GM23338 (cell line): Measurements from ENCODE around the gene EMILIN2. TPM values are rescaled to one million over a fixed set of nuclear protein-coding genes. Genes with fewer than 3 reads are reported as not detected.

Experiments used
- ATAC-seq: fragments of 200-7000 bp; cut with Tn5 transposase; 3 replicates; pipeline ENCODE4 v1.9.1; 2020
- DNase-seq: peaks from one replicate; pipeline ENCODE4 v3.0.0-alpha.2; 2015; ENCODE audit warnings: low spot score
- H2AFZ ChIP-seq: fragments of 200-600 bp; sonication (generic); 2 replicates; pipeline ENCODE4 v1.8.0; 2016; ENCODE audit warnings: antibody characterized with exemption, mild to moderate bottlenecking, moderate library complexity
- H3F3A ChIP-seq: fragments of 200-600 bp; sonication (generic); replicated peaks from 2 replicates; pipeline ENCODE4 v1.8.0; 2017; ENCODE audit warnings: antibody characterized with exemption, mixed run types, low read depth
- H3K27ac ChIP-seq: fragments of 200-600 bp; sonication (generic); 2 replicates; pipeline ENCODE4 v1.6.1; 2016; ENCODE audit warnings: low read depth
- H3K27me3 ChIP-seq: fragments of 200-600 bp; sonication (generic); 2 replicates; pipeline ENCODE4 v1.8.0; 2016; ENCODE audit warnings: mild to moderate bottlenecking, mixed run types, moderate library complexity; ENCODE audit not compliant: insufficient read depth
- H3K36me3 ChIP-seq: fragments of 200-600 bp; sonication (generic); 2 replicates; pipeline ENCODE4 v1.8.0; 2016; ENCODE audit warnings: mild to moderate bottlenecking; ENCODE audit not compliant: insufficient read depth
- H3K4me1 ChIP-seq: fragments of 200-600 bp; sonication (generic); 2 replicates; pipeline ENCODE4 v1.8.0; 2016; ENCODE audit warnings: mild to moderate bottlenecking, moderate library complexity; ENCODE audit not compliant: insufficient read depth
- H3K4me2 ChIP-seq: fragments of 200-600 bp; sonication (generic); 2 replicates; pipeline ENCODE4 v1.7.1; 2017; ENCODE audit warnings: mixed run types
- H3K4me3 ChIP-seq: fragments of 200-600 bp; sonication (generic); 2 replicates; pipeline ENCODE4 v1.6.1; 2016; ENCODE audit warnings: mixed run types
- H3K79me2 ChIP-seq: fragments of 200-600 bp; sonication (generic); replicated peaks from 2 replicates; pipeline ENCODE4 v1.8.0; 2017; ENCODE audit warnings: mild to moderate bottlenecking; ENCODE audit not compliant: insufficient read depth
- H3K9me2 ChIP-seq: fragments of 200-600 bp; sonication (generic); 2 replicates; pipeline ENCODE4 v1.8.0; 2017; ENCODE audit not compliant: insufficient read depth
- H4K20me1 ChIP-seq: fragments of 200-600 bp; sonication (generic); replicated peaks from 2 replicates; pipeline ENCODE4 v1.8.0; 2017; ENCODE audit warnings: mild to moderate bottlenecking; ENCODE audit not compliant: insufficient read depth
- H3K27ac Mint-ChIP-seq: 2 replicates; pipeline ENCODE4 v1.8.0; 2020; ENCODE audit warnings: inconsistent platforms, mild to moderate bottlenecking, moderate library complexity, mixed read lengths
- H3K27me3 Mint-ChIP-seq: 3 replicates; pipeline ENCODE4 v1.8.0; 2022; ENCODE audit warnings: low read depth, mild to moderate bottlenecking, moderate library complexity, mixed read lengths, inconsistent platforms; ENCODE audit not compliant: insufficient read depth, poor library complexity
- H3K36me3 Mint-ChIP-seq: 3 replicates; pipeline ENCODE4 v1.8.0; 2021; ENCODE audit warnings: low read depth, mild to moderate bottlenecking, inconsistent platforms, moderate library complexity, mixed read lengths
- H3K4me1 Mint-ChIP-seq: 3 replicates; pipeline ENCODE4 v1.8.0; 2020; ENCODE audit warnings: mild to moderate bottlenecking, inconsistent platforms, mixed read lengths
- H3K4me3 Mint-ChIP-seq: 3 replicates; pipeline ENCODE4 v1.8.0; 2021; ENCODE audit warnings: moderate library complexity, mild to moderate bottlenecking, inconsistent platforms, mixed read lengths
- H3K9me3 Mint-ChIP-seq: 3 replicates; pipeline ENCODE4 v1.8.0; 2020; ENCODE audit warnings: moderate library complexity, mild to moderate bottlenecking, inconsistent platforms, mixed read lengths
- CREB1 ChIP-seq: fragments of 250-450 bp; sonication (Bioruptor Pico); IDR thresholded peaks from 2 replicates; pipeline ENCODE4 v1.5.0; 2020; ENCODE audit warnings: low read depth, mild to moderate bottlenecking, moderate library complexity
- JUNB ChIP-seq: IDR thresholded peaks from one replicate; pipeline ENCODE4 v1.6.1; 2016; ENCODE audit warnings: antibody characterized with exemption; ENCODE audit not compliant: unreplicated experiment
- polyA plus RNA-seq: library from polyadenylated mRNA; unstranded; fragments of >200 nt; fragmentation: Nextera tagmentation; extraction: Ambion mirVana; gene quantifications from 2 replicates; pipeline ENCODE4 v1.2.1, GENCODE V29; 2016
- total RNA-seq: library from RNA; depleted of rRNA; stranded (reverse); fragments of >200 nt; shearing (Covaris generic); gene quantifications from 2 replicates; pipeline ENCODE4 v1.2.3, GENCODE V29; 2014
- TF ChIP-seq, protein P1 (sequence below), 2 experiments: fragments of 200-600 bp in 1 of 2; sonication (generic) in 1 of 2; conservative IDR thresholded peaks; 2 replicates each; pipeline versions ENCODE4 v1.5.1 to v1.6.1; 2016 to 2017; ENCODE audit warnings: antibody characterized with exemption in 2 of 2, low read depth in 2 of 2, mild to moderate bottlenecking in 2 of 2, moderate library complexity in 1 of 2
- TF ChIP-seq, protein P2 (sequence below): fragments of 250-450 bp; sonication (Bioruptor Pico); IDR thresholded peaks from 2 replicates; pipeline ENCODE4 v1.5.0; 2020; ENCODE audit warnings: mild to moderate bottlenecking, moderate library complexity

The EMILIN2 gene
- total and polyA plus RNA-seq, 2 experiments from 2014 or later, result 3.0 to 11.6 TPM

DNA sequence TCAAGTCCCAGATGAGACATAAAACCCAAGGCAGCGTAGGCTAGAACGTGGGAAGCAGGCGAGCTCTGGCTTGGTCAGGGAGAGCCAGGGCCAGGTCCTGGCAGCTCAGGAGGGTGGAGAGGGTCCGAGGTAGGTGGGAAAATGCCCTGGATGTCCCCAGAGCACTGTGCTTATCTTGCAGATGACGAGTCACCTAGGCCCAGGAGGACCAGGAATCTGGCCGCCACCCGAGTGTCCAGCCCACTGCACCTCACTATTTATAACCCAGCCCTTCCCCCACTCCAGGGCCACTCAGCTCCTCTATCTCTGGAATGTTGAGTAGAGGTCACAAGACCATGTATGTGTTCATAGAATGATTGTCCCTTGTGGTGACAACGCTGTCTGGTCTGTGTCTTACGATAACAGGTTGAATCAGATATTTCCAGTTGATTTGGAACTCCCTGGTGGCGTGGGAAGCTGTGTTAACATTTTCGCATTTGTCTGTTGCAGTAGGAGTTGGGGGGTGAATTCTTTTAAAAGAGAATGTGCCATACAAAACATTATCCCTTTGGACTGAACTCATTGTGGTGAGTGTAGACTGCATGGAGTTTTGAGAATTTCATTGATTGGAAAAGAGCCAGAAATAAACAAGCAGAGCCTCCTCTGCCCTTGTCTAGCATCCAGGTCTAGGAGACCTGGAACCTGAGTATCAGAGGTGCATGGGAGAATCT, 47.5 kb downstream of the EMILIN2 start:
- H3K4me3 Mint-ChIP-seq, result no peak overlapping the region

More for the DNA sequence above, 47.5 kb downstream of the EMILIN2 start:
- Histone ChIP-seq H3K4me2 (no peak overlapping the region), H3K36me3 (no peaks in the 10 kb centered on the region), H3F3A (no peaks in the 10 kb centered on the region), H3K27me3 (no peaks in the 10 kb centered on the region), H3K4me3 (no peak overlapping the region), H3K4me1 (peaks cover 15% of the 10 kb centered on the region), H3K79me2 (no peaks in the 10 kb centered on the region), H4K20me1 (no peaks in the 10 kb centered on the region), H2AFZ (no peak overlapping the region), H3K27ac (no peak overlapping the region), H3K9me2 (no peaks in the 10 kb centered on the region)
- DNase-seq (no peak), ATAC-seq (no peak)
- TF ChIP-seq, protein P1, sequence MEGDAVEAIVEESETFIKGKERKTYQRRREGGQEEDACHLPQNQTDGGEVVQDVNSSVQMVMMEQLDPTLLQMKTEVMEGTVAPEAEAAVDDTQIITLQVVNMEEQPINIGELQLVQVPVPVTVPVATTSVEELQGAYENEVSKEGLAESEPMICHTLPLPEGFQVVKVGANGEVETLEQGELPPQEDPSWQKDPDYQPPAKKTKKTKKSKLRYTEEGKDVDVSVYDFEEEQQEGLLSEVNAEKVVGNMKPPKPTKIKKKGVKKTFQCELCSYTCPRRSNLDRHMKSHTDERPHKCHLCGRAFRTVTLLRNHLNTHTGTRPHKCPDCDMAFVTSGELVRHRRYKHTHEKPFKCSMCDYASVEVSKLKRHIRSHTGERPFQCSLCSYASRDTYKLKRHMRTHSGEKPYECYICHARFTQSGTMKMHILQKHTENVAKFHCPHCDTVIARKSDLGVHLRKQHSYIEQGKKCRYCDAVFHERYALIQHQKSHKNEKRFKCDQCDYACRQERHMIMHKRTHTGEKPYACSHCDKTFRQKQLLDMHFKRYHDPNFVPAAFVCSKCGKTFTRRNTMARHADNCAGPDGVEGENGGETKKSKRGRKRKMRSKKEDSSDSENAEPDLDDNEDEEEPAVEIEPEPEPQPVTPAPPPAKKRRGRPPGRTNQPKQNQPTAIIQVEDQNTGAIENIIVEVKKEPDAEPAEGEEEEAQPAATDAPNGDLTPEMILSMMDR (conservative IDR thresholded peaks at IDR 0.05; ENCODE audit: low read depth in 2 of 2), result no peak
- TF ChIP-seq CREB1 (CRISPR knock-in tag) (no peak), JUNB (no peak)
- TF ChIP-seq, protein P2, sequence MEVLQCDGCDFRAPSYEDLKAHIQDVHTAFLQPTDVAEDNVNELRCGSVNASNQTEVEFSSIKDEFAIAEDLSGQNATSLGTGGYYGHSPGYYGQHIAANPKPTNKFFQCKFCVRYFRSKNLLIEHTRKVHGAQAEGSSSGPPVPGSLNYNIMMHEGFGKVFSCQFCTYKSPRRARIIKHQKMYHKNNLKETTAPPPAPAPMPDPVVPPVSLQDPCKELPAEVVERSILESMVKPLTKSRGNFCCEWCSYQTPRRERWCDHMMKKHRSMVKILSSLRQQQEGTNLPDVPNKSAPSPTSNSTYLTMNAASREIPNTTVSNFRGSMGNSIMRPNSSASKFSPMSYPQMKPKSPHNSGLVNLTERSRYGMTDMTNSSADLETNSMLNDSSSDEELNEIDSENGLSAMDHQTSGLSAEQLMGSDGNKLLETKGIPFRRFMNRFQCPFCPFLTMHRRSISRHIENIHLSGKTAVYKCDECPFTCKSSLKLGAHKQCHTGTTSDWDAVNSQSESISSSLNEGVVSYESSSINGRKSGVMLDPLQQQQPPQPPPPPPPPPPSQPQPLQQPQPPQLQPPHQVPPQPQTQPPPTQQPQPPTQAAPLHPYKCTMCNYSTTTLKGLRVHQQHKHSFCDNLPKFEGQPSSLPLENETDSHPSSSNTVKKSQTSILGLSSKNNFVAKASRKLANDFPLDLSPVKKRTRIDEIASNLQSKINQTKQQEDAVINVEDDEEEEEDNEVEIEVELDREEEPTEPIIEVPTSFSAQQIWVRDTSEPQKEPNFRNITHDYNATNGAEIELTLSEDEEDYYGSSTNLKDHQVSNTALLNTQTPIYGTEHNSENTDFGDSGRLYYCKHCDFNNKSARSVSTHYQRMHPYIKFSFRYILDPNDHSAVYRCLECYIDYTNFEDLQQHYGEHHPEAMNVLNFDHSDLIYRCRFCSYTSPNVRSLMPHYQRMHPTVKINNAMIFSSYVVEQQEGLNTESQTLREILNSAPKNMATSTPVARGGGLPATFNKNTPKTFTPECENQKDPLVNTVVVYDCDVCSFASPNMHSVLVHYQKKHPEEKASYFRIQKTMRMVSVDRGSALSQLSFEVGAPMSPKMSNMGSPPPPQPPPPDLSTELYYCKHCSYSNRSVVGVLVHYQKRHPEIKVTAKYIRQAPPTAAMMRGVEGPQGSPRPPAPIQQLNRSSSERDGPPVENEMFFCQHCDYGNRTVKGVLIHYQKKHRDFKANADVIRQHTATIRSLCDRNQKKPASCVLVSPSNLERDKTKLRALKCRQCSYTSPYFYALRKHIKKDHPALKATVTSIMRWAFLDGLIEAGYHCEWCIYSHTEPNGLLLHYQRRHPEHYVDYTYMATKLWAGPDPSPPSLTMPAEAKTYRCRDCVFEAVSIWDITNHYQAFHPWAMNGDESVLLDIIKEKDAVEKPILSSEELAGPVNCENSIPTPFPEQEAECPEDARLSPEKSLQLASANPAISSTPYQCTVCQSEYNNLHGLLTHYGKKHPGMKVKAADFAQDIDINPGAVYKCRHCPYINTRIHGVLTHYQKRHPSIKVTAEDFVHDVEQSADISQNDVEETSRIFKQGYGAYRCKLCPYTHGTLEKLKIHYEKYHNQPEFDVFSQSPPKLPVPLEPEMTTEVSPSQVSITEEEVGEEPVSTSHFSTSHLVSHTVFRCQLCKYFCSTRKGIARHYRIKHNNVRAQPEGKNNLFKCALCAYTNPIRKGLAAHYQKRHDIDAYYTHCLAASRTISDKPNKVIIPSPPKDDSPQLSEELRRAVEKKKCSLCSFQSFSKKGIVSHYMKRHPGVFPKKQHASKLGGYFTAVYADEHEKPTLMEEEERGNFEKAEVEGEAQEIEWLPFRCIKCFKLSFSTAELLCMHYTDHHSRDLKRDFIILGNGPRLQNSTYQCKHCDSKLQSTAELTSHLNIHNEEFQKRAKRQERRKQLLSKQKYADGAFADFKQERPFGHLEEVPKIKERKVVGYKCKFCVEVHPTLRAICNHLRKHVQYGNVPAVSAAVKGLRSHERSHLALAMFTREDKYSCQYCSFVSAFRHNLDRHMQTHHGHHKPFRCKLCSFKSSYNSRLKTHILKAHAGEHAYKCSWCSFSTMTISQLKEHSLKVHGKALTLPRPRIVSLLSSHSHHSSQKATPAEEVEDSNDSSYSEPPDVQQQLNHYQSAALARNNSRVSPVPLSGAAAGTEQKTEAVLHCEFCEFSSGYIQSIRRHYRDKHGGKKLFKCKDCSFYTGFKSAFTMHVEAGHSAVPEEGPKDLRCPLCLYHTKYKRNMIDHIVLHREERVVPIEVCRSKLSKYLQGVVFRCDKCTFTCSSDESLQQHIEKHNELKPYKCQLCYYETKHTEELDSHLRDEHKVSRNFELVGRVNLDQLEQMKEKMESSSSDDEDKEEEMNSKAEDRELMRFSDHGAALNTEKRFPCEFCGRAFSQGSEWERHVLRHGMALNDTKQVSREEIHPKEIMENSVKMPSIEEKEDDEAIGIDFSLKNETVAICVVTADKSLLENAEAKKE (CRISPR knock-in tag), result no peak
- Mint-ChIP-seq H3K36me3 (no peaks in the 10 kb centered on the region), H3K27me3 (peaks cover 2% of the 10 kb centered on the region), H3K4me1 (peaks cover 16% of the 10 kb centered on the region), H3K9me3 (peaks cover 5% of the 10 kb centered on the region; the same call in 1 of the 3 replicates), H3K27ac (no peak overlapping the region)
